ENCODE data around the gene CLPSL1.

Gene CLPSL1

GRCh38 chr6:35784200-35784599 lies 3.4 kb downstream of the CLPSL1 start:
- no peaks in the 10 kb centered on the region for H3K9me2 ChIP-seq (replicated peaks; ENCODE audit: insufficient read depth, low read length)
- TF ChIP-seq EZH2 (optimal IDR thresholded peaks at IDR 0.05; ENCODE audit: low read depth, low read length) (no peak), CTCF (IDR thresholded peaks at IDR 0.05; ENCODE audit: low read length) (no peak), EZH2phosphoT487 (IDR thresholded peaks at IDR 0.05; ENCODE audit: low read length) (no peak)
- H3K9ac ChIP-seq (ENCODE audit: low read length), result no peak overlapping the region
- H3K4me1 ChIP-seq (ENCODE audit: low read length), result no peaks in the 10 kb centered on the region
- no peaks in the 10 kb centered on the region for H4K20me1 ChIP-seq (ENCODE audit: insufficient read depth, low read length)
- no peaks in the 10 kb centered on the region for H3K36me3 ChIP-seq (replicated peaks; ENCODE audit: insufficient read depth, low read length)
- H3K27ac ChIP-seq (ENCODE audit: low read length), result no peak overlapping the region
- DNase-seq, result no peak
- H3F3A ChIP-seq (ENCODE audit: insufficient read depth, low read length), result no peaks in the 10 kb centered on the region
- H3K27me3 ChIP-seq (replicated peaks; ENCODE audit: insufficient read depth, low read length), result peaks cover 12% of the 10 kb centered on the region; the same call in 1 of the 2 replicates
- no peak overlapping the region for H3K4me2 ChIP-seq (ENCODE audit: low read depth, low read length)
- H3K79me2 ChIP-seq (ENCODE audit: low read length), result no peaks in the 10 kb centered on the region
- no peak overlapping the region for H3K4me3 ChIP-seq (ENCODE audit: low read length)
- H2AFZ ChIP-seq (ENCODE audit: low read length), result no peak overlapping the region
- H3K9me3 ChIP-seq (replicated peaks; ENCODE audit: insufficient read depth, low read length), result no peaks in the 10 kb centered on the region

- H3K4me1 ChIP-seq (ENCODE audit: low read length), result no peaks in the 10 kb centered on the region
- no peak overlapping the region for H3K4me3 ChIP-seq (ENCODE audit: low read length)
- H3K9me3 ChIP-seq (replicated peaks; ENCODE audit: insufficient read depth, low read length), result no peaks in the 10 kb centered on the region
- no peaks in the 10 kb centered on the region for H3K9me2 ChIP-seq (replicated peaks; ENCODE audit: insufficient read depth, low read length)
- H3F3A ChIP-seq (ENCODE audit: insufficient read depth, low read length), result no peaks in the 10 kb centered on the region
- H3K79me2 ChIP-seq (ENCODE audit: low read length), result no peaks in the 10 kb centered on the region
- no peaks in the 10 kb centered on the region for H3K36me3 ChIP-seq (replicated peaks; ENCODE audit: insufficient read depth, low read length)
- TF ChIP-seq EZH2 (optimal IDR thresholded peaks at IDR 0.05; ENCODE audit: low read depth, low read length), result no peak
- TF ChIP-seq CTCF (IDR thresholded peaks at IDR 0.05; ENCODE audit: low read length), result no peak
- TF ChIP-seq EZH2phosphoT487 (IDR thresholded peaks at IDR 0.05; ENCODE audit: low read length), result no peak
- H3K27ac ChIP-seq (ENCODE audit: low read length), result no peak overlapping the region
- no peak for DNase-seq
- H3K9ac ChIP-seq (ENCODE audit: low read length), result no peak overlapping the region
- no peak overlapping the region for H3K4me2 ChIP-seq (ENCODE audit: low read depth, low read length)
- no peak overlapping the region for H2AFZ ChIP-seq (ENCODE audit: low read length)
- H3K27me3 ChIP-seq (replicated peaks; ENCODE audit: insufficient read depth, low read length), result peaks cover 12% of the 10 kb centered on the region; the same call in 1 of the 2 replicates
- no peaks in the 10 kb centered on the region for H4K20me1 ChIP-seq (ENCODE audit: insufficient read depth, low read length)
Measured at GRCh38 chr6:35786272-35786671, 5.5 kb downstream of the CLPSL1 start.

DNA sequence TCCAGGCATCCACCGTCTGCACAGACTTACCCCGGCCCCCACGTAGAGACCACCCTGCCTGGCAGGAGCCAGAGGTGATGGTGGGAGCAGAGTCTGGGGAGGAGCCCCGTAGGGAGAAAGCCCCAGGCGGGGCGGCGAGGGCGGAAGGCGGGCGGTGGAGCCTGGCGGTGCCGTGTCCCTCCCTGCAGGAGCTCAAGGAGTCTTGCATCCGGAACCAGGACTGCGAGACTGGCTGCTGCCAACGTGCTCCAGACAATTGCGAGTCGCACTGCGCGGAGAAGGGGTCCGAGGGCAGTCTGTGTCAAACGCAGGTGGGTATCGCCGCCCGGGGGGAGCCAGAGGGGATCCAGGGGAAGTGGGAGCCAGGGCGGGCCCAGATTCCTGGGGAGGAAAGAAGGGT lies 6.0 kb downstream of the CLPSL1 start:
- Histone ChIP-seq H3K9ac (ENCODE audit: low read length) (no peak overlapping the region), H3K4me2 (ENCODE audit: low read depth, low read length) (no peak overlapping the region), H3K79me2 (ENCODE audit: low read length) (no peaks in the 10 kb centered on the region), H3K27ac (ENCODE audit: low read length) (no peak overlapping the region), H3F3A (ENCODE audit: insufficient read depth, low read length) (no peaks in the 10 kb centered on the region), H3K9me2 (replicated peaks; ENCODE audit: insufficient read depth, low read length) (no peaks in the 10 kb centered on the region), H3K27me3 (replicated peaks; ENCODE audit: insufficient read depth, low read length) (peaks cover 12% of the 10 kb centered on the region; the same call in 1 of the 2 replicates), H3K4me3 (ENCODE audit: low read length) (no peak overlapping the region), H3K36me3 (replicated peaks; ENCODE audit: insufficient read depth, low read length) (no peaks in the 10 kb centered on the region), H2AFZ (ENCODE audit: low read length) (no peak overlapping the region), H3K9me3 (replicated peaks; ENCODE audit: insufficient read depth, low read length) (no peaks in the 10 kb centered on the region), H3K4me1 (ENCODE audit: low read length) (no peaks in the 10 kb centered on the region), H4K20me1 (ENCODE audit: insufficient read depth, low read length) (no peaks in the 10 kb centered on the region)
- DNase-seq, result no peak
- TF ChIP-seq EZH2 (optimal IDR thresholded peaks at IDR 0.05; ENCODE audit: low read depth, low read length), result no peak
- no peak for TF ChIP-seq CTCF (IDR thresholded peaks at IDR 0.05; ENCODE audit: low read length)
- no peak for TF ChIP-seq EZH2phosphoT487 (IDR thresholded peaks at IDR 0.05; ENCODE audit: low read length)
